Activated CD4-positive, CD25-positive, alpha-beta regulatory T cell treated with anti-CD3 and anti-CD28 coated beads, Interleukin-2, amount 50 U/mL, for 72 hours (primary cell): ENCODE measurements around the gene CHST1.

Experiments used
- DNase-seq: peaks from one replicate; pipeline ENCODE4 v3.0.0; 2021

CHST1 gene

GRCh38 chr11:45643598-45644260 is 21.7 kb downstream of the CHST1 start:
- no peak for DNase-seq

GRCh38 chr11:45641961-45642360 is 23.5 kb downstream of the CHST1 start:
- no peak for DNase-seq

- DNase-seq, result no peak
Measured at GRCh38 chr11:45638051-45638450, 27.4 kb downstream of the CHST1 start.

GRCh38 chr11:45635907-45636306 is 29.5 kb downstream of the CHST1 start:
- DNase-seq, result no peak

GRCh38 chr11:45625611-45626010 is 39.8 kb downstream of the CHST1 start:
- no peak for DNase-seq

- DNase-seq, result no peak
Measured at GRCh38 chr11:45624095-45624494, 41.3 kb downstream of the CHST1 start.

GRCh38 chr11:45622861-45623260 is 42.6 kb downstream of the CHST1 start:
- no peak for DNase-seq

GRCh38 chr11:45622283-45622682 is 43.1 kb downstream of the CHST1 start:
- no peak for DNase-seq

- DNase-seq, result no peak
Measured at GRCh38 chr11:45621588-45621987, 43.8 kb downstream of the CHST1 start.

- DNase-seq, result no peak
Measured at GRCh38 chr11:45620243-45620642, 45.2 kb downstream of the CHST1 start.

GRCh38 chr11:45618897-45619296 is 46.5 kb downstream of the CHST1 start:
- no peak for DNase-seq

- no peak for DNase-seq
Measured at GRCh38 chr11:45617871-45618601, 47.4 kb downstream of the CHST1 start.

GRCh38 chr11:45616802-45617549 is 48.4 kb downstream of the CHST1 start:
- DNase-seq, result no peak

GRCh38 chr11:45615182-45615792 is 50.1 kb downstream of the CHST1 start:
- DNase-seq, result no peak

- DNase-seq, result no peak
Measured at GRCh38 chr11:45614196-45614828, 51.1 kb downstream of the CHST1 start.

GRCh38 chr11:45610627-45611026 is 54.8 kb downstream of the CHST1 start:
- no peak for DNase-seq

- no peak for DNase-seq
Measured at GRCh38 chr11:45609902-45610301, 55.5 kb downstream of the CHST1 start.

- DNase-seq, result no peak
Measured at GRCh38 chr11:45609337-45609736, 56.1 kb downstream of the CHST1 start.

GRCh38 chr11:45607995-45608394 is 57.4 kb downstream of the CHST1 start:
- no peak for DNase-seq

GRCh38 chr11:45606514-45607281 is 58.7 kb downstream of the CHST1 start:
- no peak for DNase-seq

- no peak for DNase-seq
Measured at GRCh38 chr11:45605051-45605450, 60.4 kb downstream of the CHST1 start.
